ENCODE results near the gene ACAA1.
"Not testable (repeated sequence)": the region's sequence is repeated elsewhere in the genome, so short reads cannot be mapped to it uniquely, and the experiment has no call there.

ACAA1 gene

DNA sequence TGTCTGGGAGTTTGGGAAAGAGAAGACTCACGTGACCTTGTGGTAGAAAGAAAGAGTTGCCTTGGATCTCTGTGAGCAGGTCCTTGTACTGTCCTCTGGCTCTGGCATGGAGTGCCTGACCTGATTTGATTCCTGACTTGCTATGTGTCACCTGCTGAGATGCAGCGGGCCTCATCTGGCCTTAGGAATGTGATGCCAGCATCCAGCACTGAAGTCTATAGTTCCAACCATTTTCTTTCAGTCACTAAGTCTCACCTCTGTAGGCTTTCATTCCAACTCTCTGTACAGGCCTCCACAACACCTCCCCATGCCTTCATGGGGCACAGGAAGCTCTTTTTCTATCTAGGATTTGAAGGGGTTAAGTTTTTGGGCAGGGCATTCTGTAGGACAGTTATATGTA, 16.3 kb upstream of the ACAA1 start:
- no peak for DNase-seq

GRCh38 chr3:38152609-38153008, 15.7 kb upstream of the ACAA1 start:
- no peak for DNase-seq

DNA sequence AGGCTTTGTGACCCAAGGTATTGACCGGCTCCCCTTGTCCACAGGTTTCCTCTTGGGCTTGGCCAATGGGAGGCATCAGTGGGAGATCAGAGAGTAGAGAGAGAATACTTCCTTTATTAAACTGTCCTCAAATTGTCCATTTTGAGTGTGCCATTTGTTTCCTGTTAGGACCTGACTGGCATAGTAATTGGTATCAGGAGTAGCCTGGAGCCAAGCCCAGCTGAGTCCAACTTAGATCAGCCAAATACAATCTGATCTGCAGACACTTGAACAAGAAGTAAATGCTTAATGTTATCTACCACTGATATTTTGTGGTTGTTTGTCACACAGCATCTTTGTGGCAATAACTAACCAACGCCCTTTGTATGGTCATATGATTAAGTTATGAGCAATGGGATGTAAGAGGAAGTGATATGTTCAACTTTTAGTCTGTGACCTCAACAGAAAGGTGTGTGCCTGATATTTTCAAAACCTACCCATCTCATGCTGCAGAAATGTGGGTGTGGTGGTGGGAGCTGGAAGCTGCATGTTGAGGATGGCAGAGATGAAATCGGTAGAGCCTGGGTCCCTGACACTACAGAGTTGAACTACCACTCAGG, 14.8 kb upstream of the ACAA1 start:
- no peak for DNase-seq

GRCh38 chr3:38150780-38151528, 14.0 kb upstream of the ACAA1 start:
- no peak for DNase-seq

- no peak for DNase-seq
These were observed 12.8 kb upstream of the ACAA1 start for GRCh38 chr3:38149708-38150107.

- no peak for DNase-seq
These were observed 11.5 kb upstream of the ACAA1 start for GRCh38 chr3:38148311-38148882.

- DNase-seq = no peak
These were observed 10.5 kb upstream of the ACAA1 start for GRCh38 chr3:38147421-38147820.

GRCh38 chr3:38146504-38146903, 9.6 kb upstream of the ACAA1 start:
- no peak for DNase-seq

- DNase-seq = no peak
These were observed 6.6 kb upstream of the ACAA1 start for GRCh38 chr3:38143511-38143910.

DNA sequence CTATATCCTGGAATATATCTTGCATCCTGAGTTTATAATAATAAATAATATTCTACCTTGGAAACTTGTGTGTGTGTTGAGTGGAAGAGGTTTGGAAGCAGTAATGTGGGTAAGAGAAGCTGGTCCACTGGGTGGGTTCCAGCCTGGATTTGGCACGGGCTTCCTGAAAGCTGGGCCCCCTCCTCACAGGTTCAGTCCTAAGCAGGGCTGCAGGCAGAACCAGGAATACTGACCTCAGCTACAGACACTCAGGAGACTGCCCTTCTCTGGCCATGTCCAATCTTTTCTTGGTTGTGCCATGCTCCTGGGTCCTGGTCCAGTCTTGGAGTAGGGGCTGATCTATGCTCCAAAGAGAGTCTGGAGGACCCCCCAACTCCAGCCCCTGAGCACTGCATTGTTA, 6.0 kb upstream of the ACAA1 start:
- no peak for DNase-seq

- no peak for DNase-seq
These were observed 5.0 kb upstream of the ACAA1 start for GRCh38 chr3:38141952-38142273.

DNA sequence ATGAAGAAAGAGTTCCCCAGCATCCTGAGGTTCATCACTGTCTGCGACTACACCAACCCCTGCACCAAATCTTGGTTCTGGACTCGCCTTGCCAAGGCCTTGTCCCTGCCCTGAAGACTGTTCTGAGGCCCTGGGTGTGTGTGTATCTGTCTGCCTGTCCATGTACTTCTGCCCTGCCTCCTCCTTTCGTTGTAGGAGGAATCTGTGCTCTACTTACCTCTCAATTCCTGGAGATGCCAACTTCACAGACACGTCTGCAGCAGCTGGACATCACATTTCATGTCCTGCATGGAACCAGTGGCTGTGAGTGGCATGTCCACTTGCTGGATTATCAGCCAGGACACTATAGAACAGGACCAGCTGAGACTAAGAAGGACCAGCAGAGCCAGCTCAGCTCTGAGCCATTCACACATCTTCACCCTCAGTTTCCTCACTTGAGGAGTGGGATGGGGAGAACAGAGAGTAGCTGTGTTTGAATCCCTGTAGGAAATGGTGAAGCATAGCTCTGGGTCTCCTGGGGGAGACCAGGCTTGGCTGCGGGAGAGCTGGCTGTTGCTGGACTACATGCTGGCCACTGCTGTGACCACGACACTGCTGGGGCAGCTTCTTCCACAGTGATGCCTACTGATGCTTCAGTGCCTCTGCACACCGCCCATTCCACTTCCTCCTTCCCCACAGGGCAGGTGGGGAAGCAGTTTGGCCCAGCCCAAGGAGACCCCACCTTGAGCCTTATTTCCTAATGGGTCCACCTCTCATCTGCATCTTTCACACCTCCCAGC, 4.4 kb upstream of the ACAA1 start:
- DNase-seq = no peak

- no peak for DNase-seq
These were observed 3.6 kb upstream of the ACAA1 start for GRCh38 chr3:38140326-38141172.

DNA sequence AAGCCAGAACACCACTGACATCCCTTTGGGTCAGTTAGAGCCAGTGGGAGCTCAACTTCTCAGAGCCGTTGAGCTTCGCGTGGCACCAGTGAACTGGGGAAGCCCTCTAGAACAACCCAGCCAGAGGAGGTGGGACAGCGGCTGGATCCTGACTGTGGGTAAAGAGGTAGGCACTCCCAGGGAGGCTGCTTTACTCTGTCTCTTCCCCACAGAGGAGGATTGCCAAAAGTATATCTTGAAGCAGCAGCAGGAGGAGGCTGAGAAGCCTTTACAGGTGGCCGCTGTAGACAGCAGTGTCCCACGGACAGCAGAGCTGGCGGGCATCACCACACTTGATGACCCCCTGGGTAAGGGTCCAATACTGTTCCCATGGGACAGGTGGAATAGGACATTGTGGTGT, 2.7 kb upstream of the ACAA1 start:
- no peak for DNase-seq

DNA sequence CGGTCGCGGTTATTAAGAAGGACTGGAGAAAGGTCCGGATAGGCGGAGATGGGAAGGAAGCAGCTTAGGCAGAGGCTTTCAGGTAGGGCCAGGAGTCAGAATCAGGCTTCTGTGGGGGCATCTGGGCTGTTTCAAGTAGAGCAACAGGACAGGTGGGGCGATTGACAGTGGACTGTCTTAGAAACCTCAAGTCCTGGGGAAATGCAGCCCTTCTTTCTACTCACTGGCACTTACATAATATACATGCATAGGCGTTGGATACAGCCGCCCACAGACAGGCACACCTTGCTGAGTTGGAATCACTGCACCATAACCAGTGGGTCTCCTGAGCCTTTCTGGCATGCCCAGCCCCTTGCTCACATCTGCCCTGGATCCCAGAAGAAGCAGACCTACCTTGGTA, 2.3 kb upstream of the ACAA1 start:
- peak in 1 of 14 donors; percentile 62 for DNase-seq

DNA sequence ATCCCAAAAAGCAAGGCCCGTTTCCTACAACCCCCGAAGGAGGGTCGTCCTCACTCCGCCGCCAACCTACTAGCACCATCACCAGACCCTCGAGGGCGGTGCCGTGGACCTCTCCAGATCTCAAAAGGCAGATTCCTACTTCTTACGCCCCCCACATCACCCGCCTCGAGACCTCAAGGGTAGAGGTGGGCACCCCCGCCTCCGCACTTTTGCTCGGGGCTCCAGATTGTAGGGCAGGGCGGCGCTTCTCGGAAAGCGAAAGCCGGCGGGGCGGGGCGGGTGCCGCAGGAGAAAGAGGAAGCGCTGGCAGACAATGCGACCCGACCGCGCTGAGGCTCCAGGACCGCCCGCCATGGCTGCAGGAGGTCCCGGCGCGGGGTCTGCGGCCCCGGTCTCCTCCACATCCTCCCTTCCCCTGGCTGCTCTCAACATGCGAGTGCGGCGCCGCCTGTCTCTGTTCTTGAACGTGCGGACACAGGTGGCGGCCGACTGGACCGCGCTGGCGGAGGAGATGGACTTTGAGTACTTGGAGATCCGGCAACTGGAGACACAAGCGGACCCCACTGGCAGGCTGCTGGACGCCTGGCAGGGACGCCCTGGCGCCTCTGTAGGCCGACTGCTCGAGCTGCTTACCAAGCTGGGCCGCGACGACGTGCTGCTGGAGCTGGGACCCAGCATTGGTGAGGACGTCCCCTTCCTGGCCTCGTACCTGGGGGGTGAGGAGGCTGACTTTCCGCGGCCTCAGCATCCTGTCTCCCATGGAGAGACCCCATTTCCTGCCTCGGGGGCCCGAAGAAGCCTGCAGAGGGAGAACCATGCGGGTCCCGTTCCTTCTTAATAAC, 1.6 kb upstream of the ACAA1 start, which contains the start of gene MYD88:
TSS of gene MYD88 (plus strand) at position 313 of the 842 bp plus-strand sequence. CDS start at position 353, 40 bp downstream.
- DNase-seq = peak in 12 of 14 donors; percentile 27 to 81 (median 56)

- DNase-seq = peak in 3 of 14 donors; percentile 41 to 65 (median 46)
These were observed 855 bp upstream of the ACAA1 start for GRCh38 chr3:38137615-38138348.

DNA sequence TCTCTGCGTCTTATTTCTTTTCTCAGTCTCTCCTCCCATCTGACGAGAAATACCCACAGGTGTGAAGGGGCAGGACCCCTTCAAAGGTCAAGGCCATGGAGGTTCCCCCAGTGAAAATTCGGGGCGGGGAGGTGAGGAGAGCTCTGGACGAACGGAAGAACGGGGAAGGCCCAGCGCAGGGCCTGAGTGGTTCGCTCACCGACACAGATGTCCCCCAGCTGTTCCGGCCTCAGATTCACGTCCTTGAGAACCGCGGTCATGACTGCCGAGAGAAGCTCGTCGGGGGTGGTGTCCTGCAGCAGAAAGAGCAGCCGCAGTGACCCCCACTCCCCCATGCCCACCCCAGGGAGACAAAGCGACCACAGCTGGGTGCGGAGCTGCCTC, 542 bp downstream of the ACAA1 start:
- no peak for DNase-seq

DNA sequence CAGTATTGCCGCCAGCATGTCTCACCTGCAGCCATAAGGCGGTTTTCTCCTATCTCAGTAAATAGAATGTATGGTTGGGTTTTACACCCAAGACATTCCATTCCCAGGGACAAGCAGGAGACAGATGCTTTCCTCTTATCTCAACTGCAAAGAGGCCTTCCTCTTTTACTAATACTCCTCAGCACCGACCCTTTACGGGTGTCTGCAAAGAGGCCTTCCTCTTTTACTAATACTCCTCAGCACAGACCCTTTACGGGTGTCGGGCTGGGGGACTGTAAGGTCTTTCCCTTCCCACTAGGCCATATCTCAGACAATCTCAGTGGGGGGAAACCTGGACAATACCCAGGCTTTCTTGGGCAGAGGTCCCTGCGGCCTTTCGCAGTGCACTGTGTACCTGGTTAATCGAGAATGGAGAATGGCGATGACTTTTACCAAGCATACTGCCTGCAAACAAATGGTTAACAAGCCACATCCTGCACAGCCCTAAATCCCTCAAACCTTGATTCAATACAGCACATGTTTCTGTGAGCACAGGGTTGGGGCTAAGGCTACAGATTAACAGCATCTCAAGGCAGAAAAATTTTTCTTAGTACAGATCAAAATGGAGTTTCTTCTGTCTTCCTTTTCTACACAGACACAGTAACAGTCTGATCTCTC, 1.2 kb downstream of the ACAA1 start:
- not testable (repeated sequence) for DNase-seq
